Activated gamma-delta T cell (primary cell): ENCODE measurements around the gene WDR48.

Source experiments
- DNase-seq: peaks from one replicate; lab custom pipeline; 2025; lab: John Stamatoyannopoulos, UW

Gene WDR48

GRCh38 chr3:39138804-39139415 lies 87.1 kb downstream of the WDR48 start:
- no peak for DNase-seq

GRCh38 chr3:39139442-39139841 lies 87.6 kb downstream of the WDR48 start:
- no peak for DNase-seq

- no peak for DNase-seq
Observed at GRCh38 chr3:39140341-39140971, 88.6 kb downstream of the WDR48 start.

- DNase-seq, result no peak
Observed at GRCh38 chr3:39141171-39141995, 89.6 kb downstream of the WDR48 start.

GRCh38 chr3:39142067-39142466 lies 90.3 kb downstream of the WDR48 start:
- DNase-seq, result no peak

GRCh38 chr3:39143051-39143885 lies 91.5 kb downstream of the WDR48 start:
- no peak for DNase-seq

- no peak for DNase-seq
Observed at GRCh38 chr3:39144095-39144747, 92.4 kb downstream of the WDR48 start.

- no peak for DNase-seq
Observed at GRCh38 chr3:39144748-39145380, 93.0 kb downstream of the WDR48 start.

GRCh38 chr3:39146083-39146501 lies 94.3 kb downstream of the WDR48 start:
- DNase-seq, result no peak
